ENCODE data around the gene FIGLA.
"Not testable (repeated sequence)": the region's sequence is repeated elsewhere in the genome, so short reads cannot be mapped to it uniquely, and the experiment has no call there.

GRCh38 chr2:70739492-70739891, 51.0 kb downstream of the FIGLA start:
- TF ChIP-seq CTCF (IDR thresholded peaks at IDR 0.05; ENCODE audit: low read depth, low read length, poor library complexity, severe bottlenecking); EZH2phosphoT487 (IDR thresholded peaks at IDR 0.05; ENCODE audit: borderline replicate concordance, low read length): not testable (repeated sequence)

All from DOHH2 (cell line).